ENCODE results near the gene ALOX15B. TPM values are rescaled to one million over a fixed set of nuclear protein-coding genes. Genes with fewer than 3 reads are reported as not detected.

The ALOX15B gene
- total RNA-seq, 1 donor from 2014 or later, result not detected

GRCh38 chr17:8029121-8029520 lies 9.7 kb upstream of the ALOX15B start:
- TF ChIP-seq CTCF (IDR thresholded peaks at IDR 0.05; ENCODE audit: unreplicated experiment), result no peak
- Mint-ChIP-seq H3K27me3 (peaks cover 63% of the 10 kb centered on the region), H3K9me3 (ENCODE audit: low read depth) (no peaks in the 10 kb centered on the region), H3K27ac (no peak overlapping the region), H3K4me1 (ENCODE audit: low read depth) (peaks cover 3% of the 10 kb centered on the region), H3K36me3 (ENCODE audit: insufficient read depth) (no peaks in the 10 kb centered on the region), H3K4me3 (ENCODE audit: low read depth) (no peak overlapping the region)
- no peak for DNase-seq (ENCODE audit: low spot score, unreplicated experiment)

GRCh38 chr17:8031261-8031661 lies 7.6 kb upstream of the ALOX15B start:
- Mint-ChIP-seq H3K9me3 (ENCODE audit: low read depth) (no peaks in the 10 kb centered on the region), H3K27me3 (peaks cover 72% of the 10 kb centered on the region), H3K27ac (no peak overlapping the region), H3K4me1 (ENCODE audit: low read depth) (peaks cover 3% of the 10 kb centered on the region), H3K4me3 (ENCODE audit: low read depth) (no peak overlapping the region), H3K36me3 (ENCODE audit: insufficient read depth) (no peaks in the 10 kb centered on the region)
- no peak for TF ChIP-seq CTCF (IDR thresholded peaks at IDR 0.05; ENCODE audit: unreplicated experiment)
- DNase-seq (ENCODE audit: low spot score, unreplicated experiment), result no peak

DNA sequence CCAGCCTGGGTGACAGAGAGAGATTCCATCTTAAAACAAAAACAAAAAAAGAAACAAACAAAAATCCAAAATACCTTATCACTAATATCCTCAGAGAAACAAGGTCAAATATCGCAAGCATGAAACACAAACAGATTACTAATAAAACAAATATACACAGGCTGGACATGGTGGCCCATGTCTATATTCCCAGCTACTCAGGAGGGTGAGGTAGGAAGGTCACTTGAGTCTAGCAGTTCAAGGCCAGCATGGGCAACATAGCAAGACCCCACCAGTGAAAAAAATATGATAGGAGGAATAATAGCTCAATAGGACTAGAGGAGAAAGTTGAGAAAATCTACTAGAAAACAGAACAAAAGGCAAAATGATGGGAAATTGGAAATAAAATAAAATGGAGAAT lies 6.9 kb upstream of the ALOX15B start:
- Mint-ChIP-seq H3K27ac (no peak overlapping the region), H3K27me3 (peaks cover 69% of the 10 kb centered on the region), H3K9me3 (ENCODE audit: low read depth) (no peaks in the 10 kb centered on the region), H3K4me1 (ENCODE audit: low read depth) (peaks cover 3% of the 10 kb centered on the region), H3K4me3 (ENCODE audit: low read depth) (no peak overlapping the region), H3K36me3 (ENCODE audit: insufficient read depth) (no peaks in the 10 kb centered on the region)
- no peak for DNase-seq (ENCODE audit: low spot score, unreplicated experiment)
- no peak for TF ChIP-seq CTCF (IDR thresholded peaks at IDR 0.05; ENCODE audit: unreplicated experiment)

- H3K4me3 Mint-ChIP-seq (ENCODE audit: low read depth), result no peak overlapping the region
- H3K4me1 Mint-ChIP-seq (ENCODE audit: low read depth), result peaks cover 3% of the 10 kb centered on the region
- peaks cover 67% of the 10 kb centered on the region for H3K27me3 Mint-ChIP-seq
- no peaks in the 10 kb centered on the region for H3K36me3 Mint-ChIP-seq (ENCODE audit: insufficient read depth)
- H3K27ac Mint-ChIP-seq, result no peak overlapping the region
- H3K9me3 Mint-ChIP-seq (ENCODE audit: low read depth), result no peaks in the 10 kb centered on the region
- no peak for DNase-seq (ENCODE audit: low spot score, unreplicated experiment)
- TF ChIP-seq CTCF (IDR thresholded peaks at IDR 0.05; ENCODE audit: unreplicated experiment), result no peak
These were observed 6.4 kb upstream of the ALOX15B start for GRCh38 chr17:8032442-8032841.

- no peaks in the 10 kb centered on the region for H3K4me1 Mint-ChIP-seq (ENCODE audit: low read depth)
- TF ChIP-seq CTCF (IDR thresholded peaks at IDR 0.05; ENCODE audit: unreplicated experiment), result no peak
- no peaks in the 10 kb centered on the region for H3K9me3 Mint-ChIP-seq (ENCODE audit: low read depth)
- peaks cover 73% of the 10 kb centered on the region for H3K27me3 Mint-ChIP-seq
- H3K4me3 Mint-ChIP-seq (ENCODE audit: low read depth), result no peak overlapping the region
- no peak for DNase-seq (ENCODE audit: low spot score, unreplicated experiment)
- H3K27ac Mint-ChIP-seq, result no peak overlapping the region
- no peaks in the 10 kb centered on the region for H3K36me3 Mint-ChIP-seq (ENCODE audit: insufficient read depth)
These were observed 831 bp downstream of the ALOX15B start for GRCh38 chr17:8039611-8040168.

All from progenitor cell of endocrine pancreas (in vitro differentiated cells).